ENCODE results near the gene DBN1. TPM values are rescaled to one million over a fixed set of nuclear protein-coding genes. Genes with fewer than 3 reads are reported as not detected.
A peak's percentile ranks its signal among the peaks of the same experiment; 100 is the strongest.

The DBN1 gene
- polyA plus RNA-seq, 1 donor (not counting 4 experiments of a cell fraction or from before 2014, with no cell fraction given) = 59.4 TPM

DNA sequence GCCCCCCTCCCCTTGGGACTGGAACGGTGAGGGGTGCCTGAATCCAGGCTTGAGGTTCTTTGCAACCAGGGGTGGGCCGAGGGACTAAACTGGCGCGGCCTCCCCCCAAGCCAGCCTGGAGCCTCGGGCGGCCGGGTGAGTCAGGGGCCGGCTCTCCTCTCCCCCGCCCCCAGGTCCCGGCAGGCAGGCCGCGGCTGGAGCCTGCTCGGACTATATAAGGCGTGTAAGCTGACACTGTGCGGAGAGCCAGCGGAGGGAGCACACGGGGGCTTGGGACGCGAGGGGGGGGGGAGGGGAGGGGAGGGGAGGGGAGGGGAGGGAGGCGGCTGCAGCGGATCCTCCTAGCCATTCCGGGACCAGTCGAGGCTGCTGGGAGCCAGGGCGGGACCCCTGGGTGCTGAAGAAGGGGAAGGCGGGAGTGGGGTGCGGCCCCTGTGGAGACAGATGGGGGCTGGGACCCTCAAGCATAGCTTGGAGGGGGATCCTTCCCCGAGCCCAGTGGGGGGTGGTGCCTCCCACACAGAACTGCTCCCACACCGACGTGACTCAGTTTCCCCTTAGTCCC lies 23.4 kb upstream of the DBN1 start:
- TF ChIP-seq EZH2 (IDR thresholded peaks at IDR 0.05; ENCODE audit: low read length) = no peak
- TF ChIP-seq, protein P1, sequence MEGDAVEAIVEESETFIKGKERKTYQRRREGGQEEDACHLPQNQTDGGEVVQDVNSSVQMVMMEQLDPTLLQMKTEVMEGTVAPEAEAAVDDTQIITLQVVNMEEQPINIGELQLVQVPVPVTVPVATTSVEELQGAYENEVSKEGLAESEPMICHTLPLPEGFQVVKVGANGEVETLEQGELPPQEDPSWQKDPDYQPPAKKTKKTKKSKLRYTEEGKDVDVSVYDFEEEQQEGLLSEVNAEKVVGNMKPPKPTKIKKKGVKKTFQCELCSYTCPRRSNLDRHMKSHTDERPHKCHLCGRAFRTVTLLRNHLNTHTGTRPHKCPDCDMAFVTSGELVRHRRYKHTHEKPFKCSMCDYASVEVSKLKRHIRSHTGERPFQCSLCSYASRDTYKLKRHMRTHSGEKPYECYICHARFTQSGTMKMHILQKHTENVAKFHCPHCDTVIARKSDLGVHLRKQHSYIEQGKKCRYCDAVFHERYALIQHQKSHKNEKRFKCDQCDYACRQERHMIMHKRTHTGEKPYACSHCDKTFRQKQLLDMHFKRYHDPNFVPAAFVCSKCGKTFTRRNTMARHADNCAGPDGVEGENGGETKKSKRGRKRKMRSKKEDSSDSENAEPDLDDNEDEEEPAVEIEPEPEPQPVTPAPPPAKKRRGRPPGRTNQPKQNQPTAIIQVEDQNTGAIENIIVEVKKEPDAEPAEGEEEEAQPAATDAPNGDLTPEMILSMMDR (optimal IDR thresholded peaks at IDR 0.05 in 1 of 3, IDR thresholded peaks at IDR 0.05 in 1 of 3, conservative IDR thresholded peaks at IDR 0.05 in 1 of 3; ENCODE audit: extremely low read depth in 1 of 3, insufficient read depth in 2 of 3, low read length in 3 of 3) = no peak
- Histone ChIP-seq H4K20me1 (ENCODE audit: control insufficient read depth, extremely low read depth, insufficient read depth, low read length) (no peaks in the 10 kb centered on the region), H3K36me3 (ENCODE audit: control insufficient read depth in 2 of 2, extremely low read depth in 1 of 2, insufficient read depth in 2 of 2, low read length in 2 of 2) (peaks cover 3 to 12% of the 10 kb centered on the region in 2 experiments), H2AFZ (ENCODE audit: control insufficient read depth, low read length) (no peak overlapping the region), H3K27ac (ENCODE audit: control insufficient read depth, insufficient read depth, low read length) (peak overlapping the region; percentile 67), H3K4me3 (ENCODE audit: control insufficient read depth in 2 of 3, extremely low read depth in 1 of 3, insufficient read depth in 2 of 3, low read depth in 1 of 3, low read length in 3 of 3) (peak overlapping the region; percentile 77 to 81 (median 77)), H3K9me1 (ENCODE audit: control insufficient read depth, extremely low read depth, insufficient read depth, low read length) (peaks cover 4% of the 10 kb centered on the region), H3K9me3 (ENCODE audit: control insufficient read depth, low read depth, low read length) (no peaks in the 10 kb centered on the region), H3K79me2 (ENCODE audit: control insufficient read depth, insufficient read depth, low read length) (peaks cover 21% of the 10 kb centered on the region), H3K4me1 (ENCODE audit: control insufficient read depth, extremely low read depth, insufficient read depth, low read length) (peaks cover 42% of the 10 kb centered on the region), H3K9ac (ENCODE audit: control insufficient read depth, extremely low read depth, insufficient read depth, low read length) (peak overlapping the region; percentile 83), H3K27me3 (ENCODE audit: control insufficient read depth, extremely low read depth, insufficient read depth, low read length) (no peaks in the 10 kb centered on the region), H3K4me2 (ENCODE audit: control insufficient read depth, extremely low read depth, insufficient read depth, low read depth, low read length) (peak overlapping the region; percentile 92)
- dilution Hi-C loops (cut with MboI; ENCODE audit: extremely low pct_ligation_motif_present, low sequenced_read_pairs) = no loop called here
- FAIRE-seq (no peak), DNase-seq (ENCODE audit: low read depth, low spot score) (no peak)

DNA sequence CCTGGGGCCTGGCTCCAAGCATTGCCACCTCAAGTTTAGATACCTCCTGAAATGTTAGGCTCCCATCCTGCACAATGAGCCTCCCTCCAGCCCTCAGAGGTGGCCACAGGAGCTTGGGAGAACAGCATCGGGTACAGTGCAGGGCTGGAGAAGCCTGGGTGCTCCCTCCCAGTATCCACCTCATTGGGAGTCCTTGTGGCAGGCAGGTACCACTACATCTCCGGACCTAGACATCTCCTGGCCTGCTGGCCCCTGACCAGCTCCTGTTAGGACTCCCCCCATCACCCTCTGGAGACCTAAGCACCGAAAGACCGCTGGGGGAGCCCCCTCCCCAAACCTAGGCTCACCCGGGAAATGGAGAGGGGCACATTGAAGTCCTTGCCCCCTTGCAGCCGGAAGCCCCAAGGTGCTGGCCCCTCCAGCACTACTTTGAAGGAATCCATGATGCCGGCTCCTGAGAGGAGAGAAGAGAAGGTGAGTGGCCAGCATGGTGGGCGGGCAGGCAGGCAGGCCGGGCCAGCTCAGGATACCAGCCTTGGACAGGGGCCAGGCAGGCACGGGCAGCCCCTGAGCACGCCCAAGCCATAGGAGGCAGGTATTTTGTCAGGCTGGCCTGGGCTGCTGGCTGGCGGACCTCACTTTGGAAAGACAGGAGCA lies 22.8 kb upstream of the DBN1 start:
- DNase-seq (ENCODE audit: low read depth, low spot score) (peak; percentile 53), FAIRE-seq (peak; percentile 20)
- peaks cover 42% of the 10 kb centered on the region for H3K4me1 ChIP-seq (ENCODE audit: control insufficient read depth, extremely low read depth, insufficient read depth, low read length)

More for the DNA sequence above, 22.8 kb upstream of the DBN1 start:
- Histone ChIP-seq H3K9ac (ENCODE audit: control insufficient read depth, extremely low read depth, insufficient read depth, low read length) (peak overlapping the region; percentile 61), H3K36me3 (ENCODE audit: control insufficient read depth in 2 of 2, extremely low read depth in 1 of 2, insufficient read depth in 2 of 2, low read length in 2 of 2) (peaks cover 3 to 13% of the 10 kb centered on the region in 2 experiments), H3K9me3 (ENCODE audit: control insufficient read depth, low read depth, low read length) (no peaks in the 10 kb centered on the region), H3K4me3 (ENCODE audit: control insufficient read depth in 2 of 3, extremely low read depth in 1 of 3, insufficient read depth in 2 of 3, low read depth in 1 of 3, low read length in 3 of 3) (peak overlapping the region; percentile 76 to 77 (median 77)), H4K20me1 (ENCODE audit: control insufficient read depth, extremely low read depth, insufficient read depth, low read length) (peaks cover 2% of the 10 kb centered on the region), H3K79me2 (ENCODE audit: control insufficient read depth, insufficient read depth, low read length) (peaks cover 23% of the 10 kb centered on the region), H3K27ac (ENCODE audit: control insufficient read depth, insufficient read depth, low read length) (peak overlapping the region; percentile 67), H3K9me1 (ENCODE audit: control insufficient read depth, extremely low read depth, insufficient read depth, low read length) (peaks cover 4% of the 10 kb centered on the region), H3K27me3 (ENCODE audit: control insufficient read depth, extremely low read depth, insufficient read depth, low read length) (no peaks in the 10 kb centered on the region), H3K4me2 (ENCODE audit: control insufficient read depth, extremely low read depth, insufficient read depth, low read depth, low read length) (peak overlapping the region; percentile 92), H2AFZ (ENCODE audit: control insufficient read depth, low read length) (no peak overlapping the region)
- dilution Hi-C loops (cut with MboI; ENCODE audit: extremely low pct_ligation_motif_present, low sequenced_read_pairs) = no loop called here
- TF ChIP-seq EZH2 (IDR thresholded peaks at IDR 0.05; ENCODE audit: low read length) = no peak
- TF ChIP-seq, protein P1 (optimal IDR thresholded peaks at IDR 0.05 in 1 of 3, IDR thresholded peaks at IDR 0.05 in 1 of 3, conservative IDR thresholded peaks at IDR 0.05 in 1 of 3; ENCODE audit: extremely low read depth in 1 of 3, insufficient read depth in 2 of 3, low read length in 3 of 3) = peak in 2 of 3 experiments; percentile 56 to 62
